Stimulated activated CD4-positive, alpha-beta T cell treated with anti-CD3 and anti-CD28 coated beads, Interleukin-1b, Interleukin-23, amount 100 ng/mL, for 48 hours (primary cell): ENCODE measurements around the gene LGALS12.

Experiments used
- DNase-seq: peaks from one replicate; pipeline ENCODE4 v3.0.0-alpha.2; 2020

The LGALS12 gene

DNA sequence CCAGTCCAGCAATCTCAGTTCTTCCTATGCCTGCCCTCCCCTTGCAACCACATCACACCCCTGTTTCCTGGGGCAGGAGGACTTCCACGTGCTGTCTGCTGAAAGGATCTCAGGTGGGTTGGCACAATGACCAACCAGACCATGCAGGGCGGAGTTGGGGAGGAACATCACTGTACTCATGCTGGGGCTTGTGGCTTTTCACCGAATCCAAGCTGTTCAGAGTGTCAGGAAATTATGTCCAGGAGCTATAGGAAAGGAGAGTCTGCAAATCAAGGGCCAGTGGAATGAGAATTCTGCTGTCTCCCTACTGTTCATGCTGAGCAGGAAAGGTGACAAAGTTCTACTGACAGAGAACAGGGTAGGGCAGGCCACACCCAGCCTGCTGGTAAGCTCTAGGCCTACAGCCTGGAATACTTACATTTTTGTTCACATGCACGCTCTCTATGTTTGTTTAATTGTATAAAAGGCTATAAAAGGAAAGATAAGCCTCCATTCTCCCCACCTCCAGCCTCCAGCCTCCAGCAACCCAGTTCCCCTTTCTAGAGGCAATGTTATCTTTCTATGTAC lies 59.0 kb downstream of the LGALS12 start:
- no peak for DNase-seq
